ENCODE measurements around the gene THUMPD2.
"Not testable (repeated sequence)": the region's sequence is repeated elsewhere in the genome, so short reads cannot be mapped to it uniquely, and the experiment has no call there.

The THUMPD2 gene

GRCh38 chr2:39796134-39796533 is 17.1 kb upstream of the THUMPD2 start:
- no peak overlapping the region for H3K27ac ChIP-seq
- TF ChIP-seq ZFX (IDR thresholded peaks at IDR 0.05; ENCODE audit: borderline replicate concordance) (no peak), CTCF (IDR thresholded peaks at IDR 0.05) (no peak)

GRCh38 chr2:39790216-39790818 is 11.3 kb upstream of the THUMPD2 start:
- not testable (repeated sequence) for H3K27ac ChIP-seq

DNA sequence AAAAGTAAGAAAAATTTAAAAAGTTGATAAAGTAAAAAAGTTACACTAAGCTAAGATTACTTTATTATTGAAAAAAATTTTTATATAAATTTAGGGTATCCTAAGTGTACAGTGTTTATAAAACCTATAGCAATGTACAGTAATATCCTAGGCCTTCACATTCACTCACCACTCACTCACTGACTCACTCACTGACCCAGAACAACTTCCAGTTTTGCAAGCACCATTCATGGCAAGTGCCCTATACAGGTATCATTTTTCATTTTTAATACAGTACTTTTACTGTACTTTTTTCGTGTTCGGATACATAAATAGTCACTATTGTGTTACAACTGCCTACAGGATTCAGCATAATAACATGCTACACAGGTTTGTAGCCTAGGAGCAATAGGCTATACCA is 8.9 kb upstream of the THUMPD2 start:
- H3K27ac ChIP-seq = no peak overlapping the region

DNA sequence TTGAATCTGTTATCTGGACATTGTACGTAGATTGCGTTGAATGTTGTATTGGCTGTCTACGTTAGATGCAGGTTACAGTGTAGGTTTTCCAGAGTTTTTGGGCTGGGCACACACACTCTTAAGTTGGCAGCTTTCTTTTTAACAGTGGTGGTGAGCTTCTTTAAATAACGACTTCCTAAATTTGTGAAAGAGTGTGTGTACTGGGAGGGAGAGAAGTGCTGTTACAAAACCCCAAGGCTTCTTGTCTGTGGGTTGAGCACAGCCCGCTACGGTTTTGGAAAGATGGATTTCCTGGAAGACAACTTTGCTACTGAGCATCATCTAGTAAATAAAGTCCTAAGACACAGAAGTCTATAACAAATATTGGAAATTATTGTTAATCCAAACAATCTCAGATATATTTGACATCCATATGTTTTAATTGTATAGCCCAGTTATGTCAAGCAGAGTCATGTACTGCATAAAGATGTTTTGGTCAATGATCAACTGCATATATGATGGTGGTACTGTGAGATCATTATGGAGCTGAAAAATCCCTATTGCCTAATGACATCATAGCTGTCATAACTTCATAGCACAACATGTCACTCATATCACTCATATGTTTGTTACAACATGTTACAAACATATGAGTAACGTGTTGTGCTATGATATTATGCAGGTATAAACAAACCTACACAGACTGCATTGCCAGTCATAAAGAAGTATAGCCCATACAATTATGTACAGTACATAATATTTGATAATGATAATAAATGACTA is 7.9 kb upstream of the THUMPD2 start:
- H3K27ac ChIP-seq = no peak overlapping the region
- TF ChIP-seq CTCF (IDR thresholded peaks at IDR 0.05) (no peak), ZFX (IDR thresholded peaks at IDR 0.05; ENCODE audit: borderline replicate concordance) (no peak)

More for the DNA sequence above, 8.9 kb upstream of the THUMPD2 start:
- TF ChIP-seq ZFX (IDR thresholded peaks at IDR 0.05; ENCODE audit: borderline replicate concordance) (no peak), CTCF (IDR thresholded peaks at IDR 0.05) (no peak)

DNA sequence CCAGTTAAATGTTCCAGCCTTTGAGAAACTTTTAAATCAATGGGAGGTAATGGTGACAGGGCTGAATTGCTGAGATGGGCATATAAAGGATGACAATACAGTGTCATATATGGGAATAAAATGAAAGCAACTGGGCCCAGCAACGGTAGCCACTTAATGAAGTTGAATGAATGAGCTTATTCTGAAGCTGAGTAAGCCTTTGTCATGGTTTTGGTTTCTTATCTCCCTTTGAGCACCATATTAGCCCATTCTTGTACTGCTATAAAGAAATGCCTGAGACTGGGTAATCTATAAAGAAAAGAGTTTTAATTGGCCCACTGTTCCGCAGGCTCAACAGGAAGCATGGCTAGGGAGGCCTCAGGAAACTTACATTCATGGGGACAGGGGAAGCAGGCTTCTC is 3.5 kb upstream of the THUMPD2 start:
- no peak overlapping the region for H3K27ac ChIP-seq
- no peak for TF ChIP-seq CTCF (IDR thresholded peaks at IDR 0.05)
- TF ChIP-seq ZFX (IDR thresholded peaks at IDR 0.05; ENCODE audit: borderline replicate concordance) = no peak

DNA sequence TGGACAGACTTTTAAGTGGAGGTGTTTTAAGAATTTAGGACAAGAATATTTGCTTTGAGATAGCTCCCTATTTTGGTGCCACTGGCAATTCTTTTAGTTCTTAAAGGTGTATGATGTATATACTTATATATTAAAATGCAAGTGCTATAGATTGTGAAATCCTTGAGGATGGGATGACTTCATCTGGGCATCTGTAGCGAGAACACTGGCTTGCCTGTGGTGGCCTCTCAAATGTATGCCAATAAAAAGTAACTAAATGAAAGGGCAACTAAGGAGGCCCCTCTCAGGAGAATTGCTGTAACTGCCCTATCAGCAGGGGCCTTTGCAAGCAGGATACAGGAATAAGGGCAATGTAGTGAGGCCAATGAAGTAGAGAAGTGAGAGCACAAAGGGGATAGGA is 2.6 kb upstream of the THUMPD2 start:
- H3K27ac ChIP-seq = no peak overlapping the region
- TF ChIP-seq CTCF (IDR thresholded peaks at IDR 0.05) (no peak), ZFX (IDR thresholded peaks at IDR 0.05; ENCODE audit: borderline replicate concordance) (no peak)

GRCh38 chr2:39780825-39781600 is 2.0 kb upstream of the THUMPD2 start:
- no peak overlapping the region for H3K27ac ChIP-seq
- TF ChIP-seq ZFX (IDR thresholded peaks at IDR 0.05; ENCODE audit: borderline replicate concordance) (no peak), CTCF (IDR thresholded peaks at IDR 0.05) (no peak)

Measured in 22Rv1 (cell line).